ENCODE results near the gene ABT1. TPM values are rescaled to one million over a fixed set of nuclear protein-coding genes. Genes with fewer than 3 reads are reported as not detected.
A peak's percentile ranks its signal among the peaks of the same experiment; 100 is the strongest.

Gene ABT1
- total and polyA plus RNA-seq, 2 donors, result 12.3 to 19.6 TPM

DNA sequence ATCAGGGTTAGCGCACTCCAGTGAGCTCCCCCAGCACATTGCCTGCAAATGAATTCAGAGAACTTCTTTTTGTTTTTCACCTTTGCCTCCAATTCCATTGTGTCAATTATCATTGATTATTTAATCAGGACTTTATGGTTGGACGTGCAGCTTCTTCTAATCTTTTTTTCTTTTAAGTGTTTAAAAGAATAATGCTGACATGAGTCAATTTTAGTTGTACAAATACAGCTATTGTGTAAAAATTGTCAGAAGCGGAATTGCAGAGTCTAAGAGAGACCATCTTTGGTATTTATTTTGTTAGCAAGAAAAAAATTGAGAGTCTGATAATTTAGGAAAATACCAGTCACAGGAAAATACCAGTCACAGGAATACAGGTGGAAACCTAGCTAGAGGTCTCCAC is 5.5 kb downstream of the ABT1 start:
- Histone ChIP-seq H3K4me3 (ENCODE audit: low read depth, low read length) (no peak overlapping the region), H3K27ac (ENCODE audit: low read depth) (no peak overlapping the region), H3K4me1 (ENCODE audit: insufficient read depth) (peaks cover 2% of the 10 kb centered on the region), H3K36me3 (ENCODE audit: insufficient read depth) (no peaks in the 10 kb centered on the region)
- DNase-seq (ENCODE audit: extremely low spot score), result no peak
- WGBS, result 84% methylated on average over 3 of the region's 3 CpGs

DNA sequence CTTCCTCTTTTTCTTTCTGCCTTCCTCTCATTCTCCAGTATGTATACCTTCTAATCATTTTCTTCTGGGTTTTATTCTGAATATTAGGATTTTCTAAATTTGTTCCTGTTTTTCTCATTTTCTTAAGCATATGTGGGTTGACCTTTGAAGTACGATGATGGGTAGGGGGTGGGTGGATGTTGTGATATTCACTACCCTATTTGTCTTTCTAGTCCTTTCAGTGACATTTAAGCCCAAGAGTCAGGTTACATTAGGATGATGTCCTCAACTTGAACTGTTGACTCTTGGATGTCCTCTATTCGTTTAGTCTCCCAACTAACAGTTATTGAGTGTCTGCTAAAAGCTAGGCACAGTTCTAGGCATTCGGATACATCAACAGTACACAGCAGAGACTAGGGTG is 7.3 kb downstream of the ABT1 start:
- 62% methylated on average over 3 of the region's 3 CpGs for WGBS
- no peak for DNase-seq (ENCODE audit: extremely low spot score)
- Histone ChIP-seq H3K4me3 (ENCODE audit: low read depth, low read length) (no peak overlapping the region), H3K27ac (ENCODE audit: low read depth) (no peak overlapping the region), H3K36me3 (ENCODE audit: insufficient read depth) (no peaks in the 10 kb centered on the region), H3K4me1 (ENCODE audit: insufficient read depth) (no peaks in the 10 kb centered on the region)

DNA sequence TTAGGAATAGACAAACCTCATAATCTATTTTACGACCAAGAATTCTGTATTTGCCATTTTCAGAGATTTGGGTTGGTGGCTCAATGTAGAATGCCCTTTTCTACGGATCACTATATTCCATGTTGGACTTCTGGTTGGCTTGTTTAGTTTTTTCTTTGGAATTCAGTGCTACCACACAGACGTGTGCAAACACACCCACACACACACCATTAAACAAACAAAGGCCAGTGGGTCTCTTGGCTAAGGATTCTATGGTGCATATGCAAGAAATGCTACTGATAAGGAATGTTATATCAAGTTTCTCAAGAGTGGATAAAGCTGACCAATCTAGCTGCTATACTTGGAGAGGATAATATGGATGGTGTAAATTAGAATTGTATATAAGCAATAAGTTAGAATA is 8.0 kb downstream of the ABT1 start:
- Histone ChIP-seq H3K4me1 (ENCODE audit: insufficient read depth) (no peaks in the 10 kb centered on the region), H3K4me3 (ENCODE audit: low read depth, low read length) (no peak overlapping the region), H3K36me3 (ENCODE audit: insufficient read depth) (no peaks in the 10 kb centered on the region), H3K27ac (ENCODE audit: low read depth) (no peak overlapping the region)
- DNase-seq (ENCODE audit: extremely low spot score), result no peak
- WGBS, result 62% methylated on average over 3 of the region's 3 CpGs

DNA sequence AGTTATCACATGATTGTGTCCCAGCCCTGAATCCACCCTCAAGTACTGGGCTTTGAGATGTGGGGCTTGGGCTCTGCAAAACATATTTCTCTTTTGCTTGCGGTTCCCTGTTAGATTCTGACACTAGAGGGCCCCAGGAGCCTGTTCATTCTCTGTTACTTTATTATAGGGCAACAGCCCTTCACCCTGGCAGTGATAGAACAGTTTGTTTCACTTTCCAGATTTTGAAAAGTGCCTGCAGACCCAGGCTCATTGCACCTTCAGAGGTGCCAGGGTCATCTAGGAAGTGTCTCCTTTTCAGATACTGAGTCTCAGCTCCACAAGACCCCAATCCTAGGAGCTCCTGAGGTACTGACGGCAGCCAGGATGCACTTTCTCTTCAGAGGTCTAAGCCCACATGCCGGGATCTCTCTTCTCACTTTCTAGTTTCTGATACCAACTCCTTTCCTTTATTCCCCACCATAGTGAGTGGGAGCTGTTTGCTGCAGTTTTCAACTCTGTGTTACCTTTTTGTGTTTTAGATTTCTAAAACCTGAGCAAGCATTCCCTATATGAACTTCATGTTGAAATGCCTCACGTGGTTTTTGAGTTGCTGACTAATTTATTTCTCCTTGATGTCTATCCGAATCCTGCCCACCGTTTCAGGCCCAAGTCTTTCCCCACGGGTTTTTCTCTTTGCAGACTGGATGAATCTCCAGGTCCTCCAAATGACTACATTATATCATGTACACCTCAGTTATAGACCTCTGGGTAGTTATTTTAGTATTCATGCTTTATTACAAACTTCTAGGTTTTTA is 10.9 kb downstream of the ABT1 start:
- no peak for DNase-seq (ENCODE audit: extremely low spot score)
- no peak overlapping the region for H3K27ac ChIP-seq (ENCODE audit: low read depth)
- WGBS, result 48% methylated on average over 7 of the region's 7 CpGs
- H3K4me1 ChIP-seq (ENCODE audit: insufficient read depth), result no peaks in the 10 kb centered on the region
- no peaks in the 10 kb centered on the region for H3K36me3 ChIP-seq (ENCODE audit: insufficient read depth)
- H3K4me3 ChIP-seq (ENCODE audit: low read depth, low read length), result no peak overlapping the region

DNA sequence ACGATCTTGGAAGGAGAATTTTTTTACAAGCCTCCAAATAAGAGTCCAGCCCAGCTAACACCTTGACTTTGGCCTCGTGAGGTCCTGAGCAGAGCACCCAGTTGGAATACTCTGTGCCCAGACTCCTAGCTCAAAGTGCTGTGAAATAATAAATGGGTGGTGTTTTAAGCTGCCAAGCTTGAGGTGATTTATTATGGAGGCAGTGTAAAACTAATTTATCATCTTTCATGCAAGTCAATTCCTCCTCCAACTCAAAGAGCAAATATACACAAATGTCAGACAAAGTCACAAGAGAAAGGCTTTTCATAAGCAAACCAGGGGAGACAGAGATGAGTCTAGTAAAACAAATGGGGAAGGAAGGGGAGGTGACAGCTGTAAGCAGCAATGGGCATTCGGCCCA is 12.7 kb downstream of the ABT1 start:
- Histone ChIP-seq H3K27ac (ENCODE audit: low read depth) (no peak overlapping the region), H3K4me3 (ENCODE audit: low read depth, low read length) (no peak overlapping the region), H3K4me1 (ENCODE audit: insufficient read depth) (no peaks in the 10 kb centered on the region), H3K36me3 (ENCODE audit: insufficient read depth) (no peaks in the 10 kb centered on the region)
- WGBS, result 71% methylated on average over 3 of the region's 3 CpGs
- DNase-seq (ENCODE audit: extremely low spot score), result no peak

DNA sequence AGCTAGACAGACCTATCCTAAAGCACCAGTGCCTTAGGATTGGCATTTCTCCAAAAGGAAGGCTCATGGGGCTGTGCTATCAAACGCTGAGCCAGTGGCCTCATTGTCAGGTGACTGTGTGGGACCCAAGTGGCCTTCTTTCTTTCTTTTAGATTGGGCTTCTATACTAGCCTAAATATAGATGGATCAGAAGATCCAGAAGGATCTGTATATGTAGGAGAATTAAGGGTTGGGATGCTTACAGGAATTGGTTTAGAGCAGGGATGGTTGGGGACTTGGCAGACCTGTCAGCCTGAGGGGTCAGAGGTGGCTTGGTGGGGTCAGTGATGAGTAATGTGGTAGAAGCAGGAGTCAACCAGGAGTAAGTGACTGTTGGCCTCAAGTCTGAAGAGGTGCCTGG is 14.8 kb downstream of the ABT1 start:
- 38% methylated on average over 1 of the region's 1 CpG for WGBS
- Histone ChIP-seq H3K4me1 (ENCODE audit: insufficient read depth) (no peaks in the 10 kb centered on the region), H3K36me3 (ENCODE audit: insufficient read depth) (no peaks in the 10 kb centered on the region), H3K4me3 (ENCODE audit: low read depth, low read length) (no peak overlapping the region), H3K27ac (ENCODE audit: low read depth) (no peak overlapping the region)
- no peak for DNase-seq (ENCODE audit: extremely low spot score)

DNA sequence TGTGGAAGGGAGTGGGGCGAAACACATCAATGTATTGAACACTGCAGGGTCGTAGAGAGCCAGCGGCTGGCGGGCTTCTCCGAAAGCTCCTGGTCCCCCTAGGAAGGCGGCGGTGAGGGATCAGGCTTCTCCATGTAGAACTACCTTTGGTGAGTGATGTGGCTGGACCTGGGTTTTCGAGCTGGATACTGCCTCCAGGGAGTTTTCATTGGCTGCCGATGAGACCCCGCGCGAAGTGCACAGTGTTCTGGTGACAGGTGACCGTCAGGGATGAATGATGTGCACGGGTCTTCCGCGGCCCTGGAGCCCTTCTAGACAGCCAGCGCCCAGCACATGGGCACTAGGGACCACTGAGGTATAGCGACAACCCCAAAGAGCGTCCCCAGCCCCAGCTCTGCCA is 16.4 kb downstream of the ABT1 start:
- H3K4me1 ChIP-seq (ENCODE audit: insufficient read depth), result no peaks in the 10 kb centered on the region
- no peak overlapping the region for H3K4me3 ChIP-seq (ENCODE audit: low read depth, low read length)
- WGBS, result 26% methylated on average over 19 of the region's 19 CpGs
- H3K27ac ChIP-seq (ENCODE audit: low read depth), result no peak overlapping the region
- no peaks in the 10 kb centered on the region for H3K36me3 ChIP-seq (ENCODE audit: insufficient read depth)
- no peak for DNase-seq (ENCODE audit: extremely low spot score)

DNA sequence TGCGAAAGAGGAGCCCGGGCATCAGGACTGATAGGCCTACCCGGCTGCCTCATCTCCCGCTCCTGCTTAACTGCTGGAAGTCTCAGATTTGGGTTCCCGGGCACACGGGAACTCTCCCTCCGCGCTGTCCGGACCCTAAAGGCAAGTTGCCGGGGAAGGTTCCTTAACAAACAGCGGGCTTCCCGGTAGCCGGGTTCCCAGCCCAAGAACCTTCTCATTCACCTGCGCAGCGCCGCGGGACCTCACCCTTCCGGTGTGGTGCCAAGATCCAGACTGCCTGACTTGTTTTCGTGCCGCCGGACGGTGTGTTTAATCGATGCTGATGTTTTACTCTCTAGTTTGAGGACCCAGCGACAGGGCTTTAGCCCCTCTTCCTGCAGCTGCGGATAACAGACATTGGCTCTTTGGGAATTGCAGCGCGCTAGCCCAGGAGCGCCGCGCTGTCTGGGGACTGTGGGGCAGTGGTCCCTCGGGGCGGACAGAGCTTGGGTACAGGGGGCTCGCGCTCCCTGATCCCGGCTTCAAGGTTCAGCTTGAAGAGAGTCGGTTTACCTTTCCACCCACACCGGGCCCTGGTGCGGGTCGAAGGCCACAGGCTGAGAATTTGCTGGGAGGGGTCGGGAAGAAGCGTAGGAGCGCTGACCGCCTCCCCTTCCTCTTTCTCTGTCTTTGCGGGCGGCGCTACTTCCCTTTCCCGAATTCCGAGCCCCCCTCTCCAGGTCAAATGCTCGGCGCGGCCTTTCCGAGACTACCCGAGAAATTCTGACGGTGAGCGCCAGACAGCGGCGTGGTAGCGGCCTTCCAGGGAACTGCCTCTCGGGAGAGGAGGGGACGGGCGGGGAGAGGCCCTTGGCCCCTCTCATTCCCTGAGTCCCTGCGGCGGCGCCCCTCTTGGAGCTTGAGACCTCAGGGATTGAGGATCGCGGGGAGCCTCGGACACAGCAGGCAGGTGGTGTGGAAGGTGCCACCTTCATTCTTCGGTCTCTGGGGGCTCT is 17.2 kb downstream of the ABT1 start:
- WGBS, result 3% methylated on average over 68 of the region's 68 CpGs
- Histone ChIP-seq H3K36me3 (ENCODE audit: insufficient read depth) (no peaks in the 10 kb centered on the region), H3K4me1 (ENCODE audit: insufficient read depth) (no peaks in the 10 kb centered on the region), H3K27ac (ENCODE audit: low read depth) (no peak overlapping the region), H3K4me3 (ENCODE audit: low read depth, low read length) (peak overlapping the region; percentile 26)
- DNase-seq (ENCODE audit: extremely low spot score), result no peak

DNA sequence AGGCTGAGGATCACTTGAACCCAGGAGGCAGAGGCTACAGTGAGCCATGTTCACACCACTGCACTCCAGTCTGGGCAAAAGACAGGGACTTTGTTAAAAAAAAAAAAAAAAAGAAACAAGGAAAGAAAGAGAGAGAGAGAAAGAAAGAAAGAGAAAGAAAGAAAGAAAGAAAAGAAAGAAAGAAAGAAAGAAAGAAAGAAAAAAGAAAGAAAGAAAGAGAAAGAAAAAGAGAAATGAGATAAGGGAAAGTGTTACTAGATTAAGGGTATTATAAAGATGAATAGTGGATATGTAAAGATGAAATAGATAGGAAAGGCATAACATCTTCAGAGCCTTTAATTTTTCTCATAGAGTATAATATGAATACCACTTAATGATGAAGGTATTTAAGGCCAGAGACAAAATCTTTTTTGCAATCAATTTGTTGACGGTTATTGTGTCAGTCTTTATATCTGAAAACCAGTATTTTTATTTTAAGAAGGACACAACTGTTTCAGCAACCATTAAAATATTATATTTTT is 26.6 kb downstream of the ABT1 start:
- H3K4me1 ChIP-seq (ENCODE audit: insufficient read depth), result no peaks in the 10 kb centered on the region
- 1% methylated on average over 1 of the region's 1 CpG for WGBS
- H3K27ac ChIP-seq (ENCODE audit: low read depth), result no peak overlapping the region
- H3K36me3 ChIP-seq (ENCODE audit: insufficient read depth), result no peaks in the 10 kb centered on the region
- H3K4me3 ChIP-seq (ENCODE audit: low read depth, low read length), result no peak overlapping the region
- DNase-seq (ENCODE audit: extremely low spot score), result no peak

DNA sequence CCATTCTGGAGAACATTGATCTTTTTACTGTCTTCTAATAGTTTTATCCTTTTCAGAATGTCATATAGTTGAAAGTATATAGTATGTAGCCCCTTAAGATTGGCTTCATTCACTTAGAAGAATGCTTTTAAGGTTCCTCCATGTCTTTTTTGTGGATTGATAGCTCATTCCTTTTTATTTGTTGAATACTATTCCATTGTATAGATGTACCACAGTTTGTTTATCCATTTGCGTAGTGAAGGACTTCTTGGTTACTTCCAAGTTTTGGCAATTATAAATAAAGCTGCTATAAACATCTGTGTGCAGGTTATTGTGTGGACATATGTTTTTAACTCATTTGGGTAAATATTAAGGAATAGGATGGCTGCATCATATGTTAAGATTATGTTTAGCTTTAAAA is 27.8 kb downstream of the ABT1 start:
- DNase-seq (ENCODE audit: extremely low spot score), result no peak
- Histone ChIP-seq H3K36me3 (ENCODE audit: insufficient read depth) (no peaks in the 10 kb centered on the region), H3K4me3 (ENCODE audit: low read depth, low read length) (no peak overlapping the region), H3K4me1 (ENCODE audit: insufficient read depth) (no peaks in the 10 kb centered on the region), H3K27ac (ENCODE audit: low read depth) (no peak overlapping the region)
- 89% methylated on average over 1 of the region's 1 CpG for WGBS

DNA sequence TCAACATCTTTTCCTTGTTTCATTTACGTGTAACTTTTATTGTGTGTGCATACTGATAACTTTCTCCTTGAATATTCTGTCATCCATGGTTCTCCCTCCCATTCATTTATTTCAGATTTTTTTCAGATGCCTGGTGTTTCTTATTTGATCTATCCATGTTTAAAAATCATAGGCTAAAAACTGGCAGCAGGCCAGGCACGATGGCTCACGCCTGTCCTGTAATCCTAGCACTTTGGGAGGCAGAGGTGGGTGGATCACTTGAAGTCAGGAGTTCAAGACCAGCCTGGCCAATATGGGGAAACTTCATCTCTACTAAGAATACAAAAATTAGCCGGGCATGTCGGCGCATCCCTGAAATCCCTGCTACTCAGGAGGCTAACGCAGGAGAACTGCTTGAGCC is 31.1 kb downstream of the ABT1 start:
- no peak for DNase-seq (ENCODE audit: extremely low spot score)
- H3K4me1 ChIP-seq (ENCODE audit: insufficient read depth), result no peaks in the 10 kb centered on the region
- no peak overlapping the region for H3K27ac ChIP-seq (ENCODE audit: low read depth)
- H3K36me3 ChIP-seq (ENCODE audit: insufficient read depth), result no peaks in the 10 kb centered on the region
- no peak overlapping the region for H3K4me3 ChIP-seq (ENCODE audit: low read depth, low read length)
- WGBS, result 73% methylated on average over 7 of the region's 7 CpGs

DNA sequence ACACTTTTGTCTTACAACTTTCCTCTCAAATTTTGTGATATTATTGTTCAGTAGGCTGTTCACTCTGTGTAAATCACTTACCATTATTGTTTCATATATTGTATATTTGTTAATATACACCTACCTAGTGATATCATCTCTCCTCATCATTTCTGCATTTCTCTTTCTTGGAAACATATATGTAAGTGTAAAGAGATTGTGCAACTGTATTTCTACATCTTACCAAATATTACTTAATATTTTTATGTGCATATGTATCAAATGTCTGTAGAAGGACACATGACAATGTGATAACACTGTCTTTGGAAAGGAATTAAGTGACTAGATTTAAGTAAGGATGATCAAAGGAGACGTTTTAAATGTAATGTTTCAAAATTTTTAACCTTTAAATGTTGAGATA is 32.6 kb downstream of the ABT1 start:
- 44% methylated on average over 1 of the region's 1 CpG for WGBS
- no peak for DNase-seq (ENCODE audit: extremely low spot score)
- Histone ChIP-seq H3K27ac (ENCODE audit: low read depth) (no peak overlapping the region), H3K4me1 (ENCODE audit: insufficient read depth) (no peaks in the 10 kb centered on the region), H3K36me3 (ENCODE audit: insufficient read depth) (no peaks in the 10 kb centered on the region), H3K4me3 (ENCODE audit: low read depth, low read length) (no peak overlapping the region)

DNA sequence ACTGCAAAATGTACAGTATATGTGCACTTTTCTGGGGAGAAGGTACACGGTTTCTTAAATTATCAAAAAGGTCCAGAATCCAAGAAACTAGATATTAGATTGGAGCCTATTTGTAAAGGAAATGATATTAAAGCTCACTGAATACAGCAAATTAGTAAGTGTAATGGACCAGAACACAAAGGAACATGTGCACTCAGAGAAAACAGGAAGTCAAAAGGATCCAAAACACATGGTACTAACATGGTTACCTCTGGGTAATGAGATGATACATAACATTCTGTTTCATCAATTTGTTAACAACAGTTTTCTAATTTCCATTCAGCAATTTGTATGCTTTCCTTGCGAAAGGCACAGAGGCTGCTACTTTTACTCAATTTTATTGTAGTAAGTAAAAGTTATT is 44.1 kb downstream of the ABT1 start:
- no peak for DNase-seq (ENCODE audit: extremely low spot score)
- Histone ChIP-seq H3K4me1 (ENCODE audit: insufficient read depth) (no peaks in the 10 kb centered on the region), H3K27ac (ENCODE audit: low read depth) (no peak overlapping the region), H3K36me3 (ENCODE audit: insufficient read depth) (peaks cover 7% of the 10 kb centered on the region), H3K4me3 (ENCODE audit: low read depth, low read length) (no peak overlapping the region)
- 96% methylated on average over 2 of the region's 2 CpGs for WGBS

DNA sequence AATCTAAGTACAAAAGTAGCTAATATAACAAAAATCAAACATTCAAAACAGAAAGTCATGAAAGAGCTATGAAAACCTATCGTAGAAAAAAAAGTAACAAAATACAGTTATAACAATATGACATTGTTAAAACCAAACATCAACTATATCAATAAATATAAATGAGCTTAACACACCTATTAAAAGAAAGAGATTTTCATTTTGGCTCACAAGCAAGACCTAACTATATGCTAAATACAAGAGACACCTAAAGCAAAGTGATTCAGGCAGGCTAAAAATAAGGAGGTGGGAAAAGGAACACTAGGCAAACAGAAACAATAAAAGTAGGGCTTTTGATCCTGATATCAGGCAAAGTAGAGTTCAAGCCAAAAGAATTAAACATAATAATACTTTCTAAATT is 49.3 kb downstream of the ABT1 start:
- Histone ChIP-seq H3K4me1 (ENCODE audit: insufficient read depth) (no peaks in the 10 kb centered on the region), H3K4me3 (ENCODE audit: low read depth, low read length) (no peak overlapping the region), H3K27ac (ENCODE audit: low read depth) (no peak overlapping the region), H3K36me3 (ENCODE audit: insufficient read depth) (no peaks in the 10 kb centered on the region)
- DNase-seq (ENCODE audit: extremely low spot score), result no peak
- 100% methylated on average over 1 of the region's 1 CpG for WGBS

Data from urinary bladder (tissue), 4 donors.